HG03064 (cell line): ENCODE results near the gene HOXA9.

Experiments
- ATAC-seq: cut with Tn5 transposase; IDR thresholded peaks from one replicate; pipeline ENCODE4 v1.9.1; 2021; ENCODE audit warnings: low read depth; ENCODE audit not compliant: unreplicated experiment

Gene HOXA9

DNA sequence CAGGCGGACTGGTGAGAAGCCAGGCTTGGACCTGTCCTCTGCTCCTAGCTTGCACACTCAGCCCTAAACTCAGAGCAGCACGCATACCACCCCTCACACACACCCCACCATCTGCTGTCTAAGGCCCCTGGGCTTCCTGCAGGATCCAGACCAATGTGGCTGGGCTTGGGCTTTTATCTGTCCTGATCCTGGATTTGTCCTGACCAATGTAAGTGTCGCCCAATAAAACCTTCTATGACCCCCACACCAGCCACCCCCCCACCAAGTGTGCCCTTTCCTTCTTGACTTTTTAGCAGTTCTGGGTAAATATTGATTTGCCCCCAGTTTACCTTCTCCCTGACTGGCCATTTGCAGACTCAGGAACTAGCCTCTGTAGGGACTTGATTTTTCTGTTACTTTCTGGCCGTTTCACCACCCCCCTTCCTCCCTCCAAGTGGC lies 36.3 kb upstream of the HOXA9 start:
- ATAC-seq = no peak

DNA sequence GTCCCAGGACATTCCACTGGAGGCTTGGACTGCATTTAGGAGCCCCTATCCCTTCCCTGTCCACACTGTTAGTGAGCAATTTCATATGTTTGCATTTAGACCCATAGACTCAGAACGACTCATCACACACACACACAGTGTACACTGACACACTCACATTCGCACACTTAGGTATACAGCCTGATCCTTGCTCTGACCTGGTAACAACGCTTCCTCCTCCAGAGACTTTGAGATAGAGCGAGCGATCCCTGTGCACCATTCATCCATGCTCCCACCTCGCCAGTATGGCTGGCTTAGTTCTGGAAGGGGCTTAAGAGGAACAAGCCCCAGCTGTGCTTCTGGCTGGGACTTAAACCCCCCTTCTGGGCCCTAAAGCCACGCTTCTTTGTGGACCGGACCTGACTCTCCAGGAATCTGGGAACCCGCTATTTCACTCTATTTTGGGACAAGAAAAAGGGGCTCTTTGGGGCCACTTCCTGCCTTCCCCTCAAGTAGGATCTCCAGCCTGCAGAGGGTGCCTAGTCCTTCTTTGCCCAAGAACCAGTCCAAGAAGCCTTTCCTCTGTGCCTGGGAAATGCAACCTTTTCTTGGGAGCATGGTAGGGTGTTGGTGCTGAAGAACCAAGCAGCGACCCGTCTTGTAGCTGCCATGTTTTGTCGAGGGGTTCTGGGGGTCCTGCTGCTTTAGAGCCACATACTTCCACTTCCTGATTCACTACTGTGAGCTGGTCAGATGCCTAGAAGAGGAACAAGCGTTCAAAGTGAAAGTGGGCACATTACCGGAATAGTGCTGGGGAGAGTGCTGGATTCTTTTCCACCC lies 35.6 kb upstream of the HOXA9 start:
- no peak for ATAC-seq

DNA sequence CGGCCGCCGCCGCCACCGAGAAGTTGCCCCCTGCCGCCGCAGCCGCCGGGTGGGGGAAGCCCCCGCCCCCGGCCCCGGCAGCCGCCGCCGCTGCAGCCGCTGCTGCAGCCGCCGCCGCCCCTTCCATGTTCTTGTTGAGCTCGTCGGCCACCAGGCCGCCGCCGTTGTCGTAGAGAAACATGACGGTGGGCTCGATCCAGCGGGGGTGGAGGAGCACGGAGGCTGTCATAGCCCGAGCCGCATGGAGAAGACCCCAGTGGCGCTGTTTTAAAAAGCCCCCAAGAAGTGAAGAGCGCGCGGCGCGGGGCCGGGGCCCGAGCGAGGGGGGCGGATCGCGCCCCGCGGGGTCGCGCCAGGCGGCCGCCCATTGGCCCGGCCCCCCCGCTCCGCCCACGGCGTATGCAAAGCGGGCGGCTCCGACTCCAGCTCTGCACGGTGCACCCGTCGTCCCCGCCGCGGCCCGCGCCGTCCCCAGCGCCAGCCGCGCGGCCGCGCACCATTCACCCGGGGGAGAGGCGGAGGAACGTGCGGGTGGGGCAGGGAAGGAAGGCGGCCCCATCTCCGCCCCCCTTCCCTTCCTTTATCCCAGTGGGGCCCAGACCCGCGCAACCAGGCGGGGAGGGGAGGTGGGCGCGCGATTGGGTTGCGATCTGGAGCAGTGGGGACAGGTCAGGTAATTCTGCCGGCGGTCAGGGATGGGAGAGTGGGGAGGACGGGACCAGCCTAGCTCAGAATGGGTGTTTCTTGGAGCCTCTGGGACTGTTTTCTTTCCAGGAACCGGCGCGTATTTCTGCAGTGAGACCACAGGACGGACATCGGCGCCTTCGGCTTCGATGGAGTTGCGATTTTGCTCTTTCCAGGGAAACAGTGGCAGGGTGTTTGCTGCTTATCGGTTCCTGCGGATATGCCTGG lies 34.8 kb upstream of the HOXA9 start, which contains the start of gene HOXA13:
TSS of gene HOXA13 (minus strand) at position 243 of the 912 bp plus-strand sequence. CDS start at position 229, 14 bp downstream.
- no peak for ATAC-seq

DNA sequence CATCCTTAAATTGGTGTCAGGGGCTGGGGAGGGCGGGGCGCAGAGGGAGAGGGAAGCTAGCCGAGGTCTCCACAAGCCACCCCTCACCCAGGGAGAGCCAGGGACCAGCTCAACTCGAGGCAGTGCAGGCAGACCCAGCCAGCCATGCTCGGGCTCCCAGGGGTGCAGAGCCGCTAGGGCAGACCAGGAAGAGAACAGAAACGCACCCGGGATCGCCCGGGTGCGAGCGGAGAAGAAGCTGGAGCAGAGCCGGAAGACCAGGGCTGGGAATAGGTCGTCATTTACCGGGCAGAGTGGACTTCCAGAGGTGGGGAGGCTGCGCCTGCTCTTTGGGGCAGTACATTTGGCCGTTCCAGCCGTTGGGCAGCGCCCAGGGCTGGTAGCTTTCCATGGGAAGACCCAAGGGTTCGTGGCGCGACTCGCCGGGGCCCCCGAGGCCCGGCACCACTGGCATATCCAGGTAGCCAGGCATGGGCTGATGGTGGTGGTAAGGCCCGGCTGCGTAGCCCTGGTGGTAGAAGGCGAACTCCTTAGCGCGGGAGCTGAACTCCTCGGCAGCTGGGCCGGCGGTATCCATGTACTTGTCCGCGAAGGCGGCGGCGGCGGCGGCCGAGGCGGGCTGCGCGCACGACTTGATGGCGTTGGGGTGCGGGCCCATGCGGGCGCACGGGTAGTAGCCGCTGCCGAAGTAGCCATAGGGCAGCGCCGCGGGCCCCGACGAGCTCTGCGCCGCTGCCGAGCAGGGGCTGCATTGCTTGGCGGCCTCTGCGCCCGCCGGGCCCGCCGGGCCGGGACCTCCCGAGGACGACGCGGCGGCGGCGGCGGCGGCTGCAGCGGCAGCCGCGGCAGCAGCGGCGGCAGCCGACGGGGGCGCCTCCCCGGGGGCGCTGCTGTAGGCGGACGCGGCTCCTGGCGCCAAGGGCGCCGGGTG lies 33.8 kb upstream of the HOXA9 start:
- no peak for ATAC-seq

DNA sequence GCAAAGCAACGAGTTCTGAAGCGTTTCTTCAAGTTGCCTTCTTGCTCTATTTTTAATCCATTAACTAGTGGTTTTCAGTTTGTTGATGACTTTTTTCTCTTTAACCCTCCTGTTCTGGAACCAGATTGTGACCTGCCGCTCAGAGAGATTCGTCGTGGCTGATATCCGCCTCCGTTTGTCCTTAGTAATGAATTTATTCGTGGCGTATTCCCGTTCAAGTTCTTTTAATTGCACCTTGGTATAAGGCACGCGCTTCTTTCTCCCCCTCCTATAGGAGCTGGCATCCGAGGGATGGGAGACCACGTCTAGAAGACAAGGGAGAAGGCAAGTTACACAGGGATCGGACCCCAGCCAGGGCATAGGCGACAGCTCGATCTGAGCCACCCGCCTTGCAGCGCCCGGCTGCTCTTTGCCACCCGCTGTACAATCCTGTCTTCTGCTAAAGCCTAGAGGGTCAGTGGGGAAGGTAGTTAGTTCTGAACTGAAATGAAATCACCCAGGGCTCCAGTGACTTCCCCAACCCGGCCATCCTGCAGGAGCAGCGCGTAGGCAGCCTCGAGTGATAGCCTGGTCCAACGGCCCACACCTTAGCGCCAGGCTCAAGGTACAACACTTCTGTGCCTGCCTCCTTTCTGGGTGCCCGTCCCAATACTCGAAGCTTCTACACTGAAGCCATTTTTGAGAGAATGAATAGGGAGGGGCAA lies 33.0 kb upstream of the HOXA9 start:
- ATAC-seq = no peak

DNA sequence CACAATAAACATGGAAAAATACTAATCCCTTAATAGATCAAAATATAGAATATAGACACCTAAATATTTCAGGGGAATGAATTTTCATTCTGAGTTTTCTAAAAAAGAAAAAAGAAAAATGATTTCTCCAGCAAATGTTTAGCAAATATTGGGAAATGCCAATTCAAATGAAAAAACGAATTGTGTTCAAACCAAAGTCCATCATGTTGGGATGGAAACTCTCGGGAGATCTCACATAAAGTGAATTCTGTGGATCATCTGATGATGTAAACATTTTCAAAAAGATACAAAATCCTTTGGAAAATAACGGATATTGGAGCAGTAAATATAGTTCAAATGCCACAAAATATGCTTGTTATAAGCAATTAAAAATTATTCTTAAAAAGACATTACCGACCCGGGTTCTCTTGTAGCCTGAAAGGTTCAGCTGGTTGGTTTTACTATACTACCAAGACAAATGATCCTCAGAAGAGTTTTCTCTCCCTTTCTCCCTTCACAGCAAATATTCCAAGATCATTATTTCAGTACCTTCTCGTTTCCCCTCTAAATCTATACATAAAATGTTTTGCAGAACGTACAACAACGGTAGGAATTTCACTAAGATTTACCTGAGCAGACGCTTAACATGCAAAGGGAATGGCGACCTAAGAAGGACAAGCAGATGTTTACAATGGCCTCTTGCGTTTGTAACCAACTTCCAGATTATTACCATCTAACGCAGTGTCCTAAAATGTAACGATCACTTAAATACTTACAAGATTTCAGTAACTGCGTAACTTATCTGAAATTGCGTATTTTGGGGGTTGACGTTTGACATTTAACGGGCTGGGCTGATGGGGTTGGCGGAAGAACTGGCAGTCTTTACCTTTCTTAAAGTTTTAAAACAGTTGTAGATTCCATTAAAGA lies 32.1 kb upstream of the HOXA9 start:
- no peak for ATAC-seq

DNA sequence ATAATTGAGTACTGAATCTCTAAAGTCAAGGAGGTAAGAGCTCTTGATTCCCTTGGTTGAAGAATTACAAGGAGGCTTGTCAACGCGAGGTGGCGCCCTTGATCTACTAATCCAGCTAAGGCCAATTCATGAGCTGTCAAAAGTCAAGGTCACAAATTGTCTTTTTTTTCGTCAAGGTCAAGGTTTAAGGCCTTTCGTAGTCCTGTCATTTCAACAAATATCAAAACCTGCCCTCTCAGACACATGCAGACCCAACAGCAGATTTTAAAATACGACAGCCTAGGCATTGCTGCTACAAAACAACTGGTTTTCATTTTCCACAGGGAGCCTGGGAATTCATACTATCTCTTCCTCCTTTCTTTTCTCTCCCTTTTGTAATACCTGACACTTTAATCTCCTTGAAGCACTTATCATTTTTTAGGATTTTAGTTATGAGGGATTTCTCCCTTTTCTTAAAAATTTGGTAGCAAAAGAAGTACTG lies 31.0 kb upstream of the HOXA9 start:
- no peak for ATAC-seq

DNA sequence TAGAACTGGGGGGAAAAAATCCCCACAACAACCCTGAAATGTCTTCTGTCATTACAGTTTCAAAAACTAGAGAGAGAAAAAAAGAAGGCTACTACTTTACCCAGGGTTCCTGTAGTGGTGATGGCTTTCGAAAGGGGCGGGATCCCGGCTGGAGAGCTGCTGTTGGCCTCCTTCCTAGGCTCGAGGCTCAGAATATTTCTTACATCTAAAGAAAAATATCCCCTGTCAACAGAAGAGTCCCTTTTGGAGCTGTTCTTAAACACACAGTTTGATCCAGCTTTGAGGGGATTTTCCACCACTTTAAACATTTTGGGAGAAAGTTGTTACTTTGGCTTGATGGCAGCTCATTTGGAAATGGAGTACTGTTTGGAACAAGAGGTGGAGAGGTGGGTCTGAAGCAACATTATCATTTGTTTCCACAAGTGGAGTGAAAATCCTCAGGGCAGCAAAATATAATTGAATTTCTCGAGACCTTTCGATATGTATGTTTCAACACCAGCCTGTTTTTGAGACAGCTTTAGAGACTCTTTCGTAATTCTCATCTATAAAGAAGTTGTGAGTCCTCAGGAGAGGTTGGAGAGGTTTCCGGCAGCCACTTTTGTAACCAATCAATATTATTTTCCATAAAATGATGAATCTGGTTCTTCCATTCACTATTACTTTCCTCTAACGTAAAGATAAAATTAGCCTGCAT lies 29.5 kb upstream of the HOXA9 start:
- ATAC-seq = no peak

DNA sequence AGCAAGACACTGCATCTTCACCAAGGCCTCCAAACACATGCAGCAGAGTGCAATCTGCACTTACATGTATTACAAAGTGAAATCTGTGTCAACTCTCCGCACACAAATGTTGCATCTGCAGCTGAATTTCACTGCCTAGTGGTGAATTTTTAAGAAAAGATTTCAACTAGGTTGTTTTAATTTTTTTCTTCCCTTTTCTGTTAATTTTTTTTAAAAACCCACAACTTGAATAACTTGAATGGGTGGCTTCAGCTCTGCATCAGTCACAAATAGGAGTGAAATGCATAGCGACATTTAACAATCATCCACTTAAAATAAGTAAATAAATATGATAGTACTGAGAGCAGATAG lies 28.6 kb upstream of the HOXA9 start:
- ATAC-seq = no peak

DNA sequence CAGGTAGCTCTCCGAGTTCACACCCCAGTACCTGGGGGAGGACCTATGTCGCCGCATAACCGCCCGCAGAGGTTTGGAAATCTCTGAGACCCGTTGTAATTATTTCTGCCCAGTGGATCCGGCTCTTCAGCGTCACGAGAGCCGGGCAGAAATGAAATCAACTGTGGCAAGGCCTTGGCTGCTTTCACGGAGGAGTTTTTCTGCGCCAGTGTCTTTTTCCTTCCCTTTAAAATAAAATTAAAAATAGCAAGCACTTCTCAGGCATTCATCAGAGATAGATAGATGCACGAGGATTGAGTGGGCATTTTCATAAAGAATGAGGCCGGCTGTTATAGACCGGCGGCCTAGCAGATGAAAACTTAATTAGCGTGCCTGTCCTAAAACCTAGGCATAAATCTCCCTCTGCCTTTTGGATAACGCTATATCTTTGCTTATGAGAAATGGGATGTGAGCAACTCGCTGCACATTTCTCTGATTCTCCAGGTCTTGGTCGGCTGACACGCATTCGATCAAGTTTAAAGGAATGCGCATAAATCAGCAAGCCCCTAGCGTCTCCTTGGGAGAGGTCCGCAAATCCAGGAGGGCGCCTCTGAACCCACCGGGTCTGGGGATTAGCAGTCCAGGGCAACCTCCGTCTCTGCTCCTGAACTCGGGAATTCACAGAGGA lies 28.1 kb upstream of the HOXA9 start:
- ATAC-seq = no peak

DNA sequence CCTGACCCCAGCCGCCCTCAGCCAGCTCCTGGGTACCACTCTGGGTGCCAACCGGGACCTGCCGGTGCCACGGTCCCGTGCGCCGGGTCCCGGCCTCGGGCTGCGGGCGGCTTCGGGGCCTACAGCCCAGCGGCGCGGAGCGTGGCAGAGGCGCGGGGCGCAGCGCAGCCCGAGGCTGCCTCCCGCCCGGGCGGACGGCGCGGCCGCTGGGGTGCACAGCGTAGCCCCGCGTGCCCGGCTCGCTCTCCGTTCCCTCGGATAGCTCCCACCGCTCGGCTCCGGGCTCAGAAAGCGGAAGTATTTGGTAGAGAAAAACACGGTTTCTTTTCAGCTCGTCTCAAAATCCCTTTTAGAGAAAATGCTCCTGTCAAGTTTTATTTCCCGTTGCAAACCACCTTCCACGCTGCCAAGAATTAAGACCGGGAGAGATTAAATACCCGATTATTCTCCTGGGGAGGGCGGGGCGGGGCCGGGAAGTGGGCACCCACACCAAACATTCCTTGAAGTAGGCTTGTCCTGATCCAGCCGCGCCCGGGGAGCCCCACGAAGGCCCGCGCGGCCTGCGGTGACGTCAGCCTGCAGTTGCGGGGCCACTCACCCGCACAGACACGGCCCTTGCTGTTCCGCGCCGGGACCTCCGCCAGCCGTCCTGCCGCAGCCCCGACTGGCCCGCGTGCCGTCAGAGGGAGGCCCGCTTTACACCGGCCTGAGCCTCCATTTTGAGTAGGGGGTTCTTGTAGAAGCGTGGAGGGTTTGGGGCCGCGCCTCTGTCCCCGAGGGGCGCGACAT lies 27.4 kb upstream of the HOXA9 start:
- ATAC-seq = no peak

DNA sequence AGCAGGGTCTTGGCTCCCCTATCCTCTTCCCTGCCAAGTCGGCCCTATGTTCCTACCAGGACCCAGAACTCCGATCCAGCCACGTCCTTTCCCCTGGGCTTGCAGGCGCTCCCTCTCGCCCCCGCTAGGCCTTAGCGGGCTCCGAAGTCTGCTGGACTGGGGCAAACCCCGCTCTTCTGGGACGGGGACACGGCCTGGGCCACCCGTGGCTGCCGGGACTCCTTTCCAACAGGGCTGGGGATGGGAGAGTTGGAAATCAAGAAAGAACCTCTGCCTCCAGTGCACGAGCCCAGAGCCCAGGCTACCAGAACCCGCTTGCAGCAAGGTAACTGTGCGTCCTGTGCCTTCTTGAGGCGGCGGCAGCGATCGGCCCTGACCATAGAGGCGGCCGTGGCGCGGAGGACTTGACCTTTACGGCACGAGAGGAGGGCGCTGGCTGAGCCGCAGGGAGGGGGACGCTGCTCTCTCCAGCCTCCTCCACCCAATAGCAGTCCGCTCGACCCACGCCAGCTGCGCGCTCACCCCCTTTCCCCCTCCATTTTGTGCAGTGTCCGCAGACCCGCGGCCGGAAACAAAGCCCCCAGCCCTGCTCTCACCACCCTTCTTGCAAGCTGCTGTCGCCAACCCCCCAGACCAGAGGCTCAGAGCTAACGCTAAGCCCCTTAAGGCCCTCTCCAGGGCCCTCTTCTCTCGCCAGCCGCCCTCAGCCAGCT lies 26.7 kb upstream of the HOXA9 start:
- ATAC-seq = no peak

DNA sequence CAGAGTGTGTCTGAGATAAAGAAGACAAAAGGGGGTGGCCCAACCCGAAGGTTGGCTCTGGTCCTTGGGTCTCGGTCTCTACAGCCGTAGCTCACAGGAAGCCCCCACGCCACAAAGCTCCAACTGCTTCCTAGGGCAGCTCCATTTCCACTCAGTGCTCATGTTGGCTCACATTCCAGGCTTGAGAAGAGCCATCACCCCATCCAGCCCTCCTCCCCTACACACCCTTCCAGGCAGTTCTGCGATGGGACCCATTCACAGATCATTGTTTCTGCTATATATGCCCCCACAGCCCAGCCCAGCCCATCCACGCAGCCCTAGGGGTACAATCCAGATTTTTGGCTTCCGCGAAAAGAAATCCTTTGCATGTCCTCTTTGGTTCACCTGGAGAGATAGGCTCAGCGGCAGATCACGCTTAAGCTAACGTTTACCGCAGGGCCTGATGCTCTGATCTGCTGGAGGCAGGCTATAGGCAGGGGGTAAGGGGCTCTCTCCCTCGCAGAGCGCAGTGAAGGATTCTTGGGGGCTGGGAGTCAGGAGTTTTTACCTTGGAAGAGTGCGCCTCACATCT lies 25.9 kb upstream of the HOXA9 start:
- ATAC-seq = no peak

DNA sequence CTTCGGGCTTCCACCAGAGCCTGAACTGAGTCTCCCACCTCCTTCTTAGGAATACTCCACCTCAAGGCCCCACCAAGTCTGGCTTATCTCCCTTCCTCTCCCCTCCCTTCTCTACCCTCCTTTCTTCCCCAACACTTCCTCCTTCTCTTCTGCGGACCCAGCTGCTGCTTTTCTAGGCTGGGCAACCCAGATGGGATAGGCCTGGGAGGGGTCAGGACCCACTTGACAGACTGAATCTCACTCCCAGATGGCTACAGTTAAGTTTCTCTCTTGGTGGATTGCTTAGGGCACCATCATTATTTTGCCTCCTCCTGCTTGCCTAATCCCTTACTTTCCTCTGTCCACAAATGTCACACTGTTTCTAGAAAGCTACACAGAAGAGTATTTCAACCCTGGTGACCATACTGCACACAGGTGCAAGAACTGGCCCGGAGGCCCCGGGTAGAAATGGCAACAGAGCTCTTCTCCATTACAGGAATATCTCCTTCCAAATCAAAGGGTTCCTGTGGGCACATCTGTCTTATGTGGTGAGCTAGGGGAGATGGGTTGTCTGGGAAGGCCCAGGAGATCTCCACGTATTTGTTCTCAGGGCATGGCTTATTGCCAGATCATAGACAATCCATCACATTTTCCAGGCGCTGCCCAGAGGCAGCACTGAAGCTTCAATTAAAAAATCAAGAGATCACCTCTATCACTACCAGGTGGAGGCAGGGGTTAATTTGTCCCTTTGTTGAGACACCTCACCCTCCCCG lies 24.8 kb upstream of the HOXA9 start:
- ATAC-seq = no peak

DNA sequence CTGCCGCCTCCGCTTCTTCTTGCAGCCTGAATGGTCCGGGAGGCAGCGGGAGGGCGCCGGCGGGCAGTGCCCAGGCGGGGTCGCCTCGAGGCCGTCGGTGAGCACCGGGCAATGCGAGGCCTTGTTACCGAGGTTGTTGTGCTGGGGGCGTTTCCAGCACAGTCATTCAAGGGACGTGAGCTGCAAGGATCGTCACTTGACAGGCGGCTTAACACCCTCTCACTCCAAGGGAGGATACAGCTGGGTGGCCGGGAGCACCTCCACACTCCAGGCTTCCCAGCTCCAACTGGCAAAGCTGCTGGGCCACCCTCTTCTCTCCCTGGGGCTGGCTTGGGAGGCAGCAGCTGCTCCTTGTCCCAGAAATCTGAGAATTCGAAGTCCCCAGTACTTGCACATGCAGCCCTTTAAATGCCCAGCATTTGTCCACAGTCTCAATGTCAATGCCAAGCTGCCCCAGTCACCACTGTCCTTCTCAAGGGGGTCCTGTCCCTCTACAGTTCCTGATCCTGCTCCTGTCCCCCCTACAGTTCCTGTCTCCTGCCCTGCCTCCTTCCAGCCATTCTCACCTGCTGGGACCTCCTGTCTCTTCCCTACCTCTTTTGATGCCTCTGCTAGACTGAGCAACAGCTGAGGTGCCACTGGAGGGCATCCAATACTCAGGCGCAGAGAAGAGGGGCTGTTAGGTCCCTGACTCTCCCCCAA lies 24.1 kb upstream of the HOXA9 start:
- no peak for ATAC-seq
